Loucy (cell line): Measurements from ENCODE around the gene MSRB2.

ENCODE experiments used
- H2AFZ ChIP-seq: fragments of 200-600 bp; sonication (generic); 2 replicates; pipeline ENCODE4 v1.6.0; 2016; ENCODE audit warnings: antibody characterized with exemption, mild to moderate bottlenecking, low read length, moderate library complexity
- H3F3A ChIP-seq: fragments of 200-600 bp; 2 replicates; pipeline ENCODE4 v1.6.0; 2016; ENCODE audit warnings: antibody characterized with exemption, low read depth, mild to moderate bottlenecking
- H3K27me3 ChIP-seq: fragments of 200-600 bp; sonication (generic); 2 replicates; pipeline ENCODE4 v1.6.1; 2014; ENCODE audit warnings: low read length, mild to moderate bottlenecking; ENCODE audit not compliant: insufficient read depth, poor library complexity, severe bottlenecking
- H3K36me3 ChIP-seq: fragments of 200-600 bp; sonication (generic); 2 replicates; pipeline ENCODE4 v1.6.1; 2016; ENCODE audit warnings: low read length; ENCODE audit not compliant: insufficient read depth
- H3K4me1 ChIP-seq: fragments of 200-600 bp; sonication (generic); 2 replicates; pipeline ENCODE4 v1.5.1; 2014; ENCODE audit warnings: low read length, mild to moderate bottlenecking; ENCODE audit not compliant: insufficient read depth, poor library complexity, severe bottlenecking
- H3K4me2 ChIP-seq: fragments of 200-600 bp; sonication (generic); 2 replicates; pipeline ENCODE4 v1.6.0; 2014; ENCODE audit warnings: antibody characterized with exemption, low read length, low read depth, mild to moderate bottlenecking; ENCODE audit not compliant: poor library complexity, severe bottlenecking
- H3K4me3 ChIP-seq: fragments of 200-600 bp; sonication (generic); 2 replicates; pipeline ENCODE4 v1.5.1; 2014; ENCODE audit warnings: low read length, mild to moderate bottlenecking, mixed read lengths; ENCODE audit not compliant: poor library complexity, severe bottlenecking
- H3K79me2 ChIP-seq: fragments of 200-600 bp; sonication (generic); 2 replicates; pipeline ENCODE4 v1.6.1; 2014; ENCODE audit warnings: low read length; ENCODE audit not compliant: insufficient read depth
- H3K9ac ChIP-seq: fragments of 200-600 bp; sonication (generic); 2 replicates; pipeline ENCODE4 v1.6.0; 2014; ENCODE audit warnings: mild to moderate bottlenecking, low read depth, low read length, moderate library complexity; ENCODE audit not compliant: poor library complexity, severe bottlenecking
- H3K9me2 ChIP-seq: fragments of 200-600 bp; sonication (generic); replicated peaks from 2 replicates; pipeline ENCODE4 v1.6.1; 2016; ENCODE audit warnings: low read depth, low read length, mixed read lengths
- H3K9me3 ChIP-seq: fragments of 200-600 bp; sonication (generic); 2 replicates; pipeline ENCODE4 v1.6.1; 2014; ENCODE audit warnings: mild to moderate bottlenecking, antibody characterized with exemption, low read length, low read depth; ENCODE audit not compliant: insufficient read depth
- H4K20me1 ChIP-seq: fragments of 200-600 bp; sonication (generic); 2 replicates; pipeline ENCODE4 v1.6.0; 2014; ENCODE audit warnings: antibody characterized with exemption, low read length, mild to moderate bottlenecking; ENCODE audit not compliant: insufficient read depth, poor library complexity, severe bottlenecking
- EZH2phosphoT487 ChIP-seq: fragments of 200-600 bp; IDR thresholded peaks from 2 replicates; pipeline ENCODE4 v1.6.1; 2018; ENCODE audit warnings: antibody characterized with exemption, mild to moderate bottlenecking, moderate library complexity, borderline replicate concordance
- TF ChIP-seq, protein P1 (sequence below): fragments of 200-600 bp; sonication (generic); conservative IDR thresholded peaks from 2 replicates; pipeline ENCODE4 v1.5.1; 2014; ENCODE audit warnings: mild to moderate bottlenecking, antibody characterized with exemption, low read length

MSRB2 gene

DNA sequence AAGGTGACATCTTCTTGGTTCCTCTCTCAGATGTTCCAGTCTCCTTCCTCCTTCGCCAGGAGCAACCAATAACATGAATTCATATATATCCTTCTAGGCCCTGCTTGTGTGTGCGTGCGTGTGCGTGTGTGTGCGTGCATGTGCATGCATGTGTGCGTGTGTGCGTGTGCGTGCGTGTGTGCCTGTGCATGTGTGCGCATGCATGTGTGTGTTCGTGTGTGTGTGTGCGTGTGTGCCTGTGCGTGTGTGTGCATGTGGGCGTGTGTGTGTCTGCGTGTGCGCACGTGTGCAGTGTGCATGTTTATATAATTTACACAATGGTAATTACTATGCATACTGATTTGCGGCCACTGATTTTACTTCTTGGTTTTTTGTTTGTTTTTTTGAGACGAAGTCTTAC is 52.8 kb downstream of the MSRB2 start:
- Histone ChIP-seq H3K9me3 (no peaks in the 10 kb centered on the region), H3K36me3 (no peaks in the 10 kb centered on the region), H3K79me2 (no peaks in the 10 kb centered on the region), H3K9me2 (no peaks in the 10 kb centered on the region), H2AFZ (no peak overlapping the region), H3K4me1 (no peaks in the 10 kb centered on the region), H3K9ac (no peak overlapping the region), H4K20me1 (no peaks in the 10 kb centered on the region), H3K4me2 (no peak overlapping the region), H3K4me3 (no peak overlapping the region), H3K27me3 (no peaks in the 10 kb centered on the region), H3F3A (no peaks in the 10 kb centered on the region)
- TF ChIP-seq, protein P1, sequence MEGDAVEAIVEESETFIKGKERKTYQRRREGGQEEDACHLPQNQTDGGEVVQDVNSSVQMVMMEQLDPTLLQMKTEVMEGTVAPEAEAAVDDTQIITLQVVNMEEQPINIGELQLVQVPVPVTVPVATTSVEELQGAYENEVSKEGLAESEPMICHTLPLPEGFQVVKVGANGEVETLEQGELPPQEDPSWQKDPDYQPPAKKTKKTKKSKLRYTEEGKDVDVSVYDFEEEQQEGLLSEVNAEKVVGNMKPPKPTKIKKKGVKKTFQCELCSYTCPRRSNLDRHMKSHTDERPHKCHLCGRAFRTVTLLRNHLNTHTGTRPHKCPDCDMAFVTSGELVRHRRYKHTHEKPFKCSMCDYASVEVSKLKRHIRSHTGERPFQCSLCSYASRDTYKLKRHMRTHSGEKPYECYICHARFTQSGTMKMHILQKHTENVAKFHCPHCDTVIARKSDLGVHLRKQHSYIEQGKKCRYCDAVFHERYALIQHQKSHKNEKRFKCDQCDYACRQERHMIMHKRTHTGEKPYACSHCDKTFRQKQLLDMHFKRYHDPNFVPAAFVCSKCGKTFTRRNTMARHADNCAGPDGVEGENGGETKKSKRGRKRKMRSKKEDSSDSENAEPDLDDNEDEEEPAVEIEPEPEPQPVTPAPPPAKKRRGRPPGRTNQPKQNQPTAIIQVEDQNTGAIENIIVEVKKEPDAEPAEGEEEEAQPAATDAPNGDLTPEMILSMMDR = no peak
- TF ChIP-seq EZH2phosphoT487 = no peak

GRCh38 chr10:23150091-23150490 is 54.7 kb downstream of the MSRB2 start:
- Histone ChIP-seq H3K27me3 (no peaks in the 10 kb centered on the region), H4K20me1 (no peaks in the 10 kb centered on the region), H3K9me3 (no peaks in the 10 kb centered on the region), H3K4me3 (no peak overlapping the region), H3K4me2 (no peak overlapping the region), H3F3A (no peaks in the 10 kb centered on the region), H3K79me2 (no peaks in the 10 kb centered on the region), H2AFZ (no peak overlapping the region), H3K9me2 (no peaks in the 10 kb centered on the region), H3K4me1 (no peaks in the 10 kb centered on the region), H3K9ac (no peak overlapping the region), H3K36me3 (no peaks in the 10 kb centered on the region)
- TF ChIP-seq, protein P1 = no peak
- no peak for TF ChIP-seq EZH2phosphoT487

- Histone ChIP-seq H3K27me3 (no peaks in the 10 kb centered on the region), H3K4me1 (no peaks in the 10 kb centered on the region), H2AFZ (no peak overlapping the region), H3K9me3 (no peaks in the 10 kb centered on the region), H3K4me2 (no peak overlapping the region), H3F3A (no peaks in the 10 kb centered on the region), H3K79me2 (no peaks in the 10 kb centered on the region), H3K9me2 (no peaks in the 10 kb centered on the region), H3K36me3 (no peaks in the 10 kb centered on the region), H3K4me3 (no peak overlapping the region), H3K9ac (no peak overlapping the region), H4K20me1 (no peaks in the 10 kb centered on the region)
- TF ChIP-seq, protein P1 = no peak
- TF ChIP-seq EZH2phosphoT487 = no peak
These were observed 55.2 kb downstream of the MSRB2 start for GRCh38 chr10:23150610-23151009.
